GM12864 (cell line): Measurements from ENCODE around the gene COL6A3.

Experiments used
- DNase-seq: peaks from one replicate; pipeline ENCODE4 v3.0.0-alpha.2; 2011; ENCODE audit warnings: low read depth
- H3K4me3 ChIP-seq: 2 replicates; pipeline ENCODE4 v1.5.1; 2011; ENCODE audit warnings: mild to moderate bottlenecking, low read depth, low read length, control low read depth
- CTCF ChIP-seq: IDR thresholded peaks from 2 replicates; pipeline ENCODE4 v1.5.1; 2011; ENCODE audit warnings: low read depth, mild to moderate bottlenecking, moderate library complexity, low read length, control low read depth, inconsistent platforms; ENCODE audit errors: missing control alignments

Gene COL6A3

GRCh38 chr2:237413777-237414661 lies at the start of gene COL6A3:
Gene COL6A3, minus strand, starts transcription at chr2:237414164. Its CDS starts 17,347 bp downstream, at chr2:237396817.
- no peak within 1 kb of the TSS for H3K4me3 ChIP-seq
- no peak for DNase-seq
- no peak for TF ChIP-seq CTCF

GRCh38 chr2:237459741-237460174 lies 45.8 kb upstream of the COL6A3 start:
- DNase-seq: no peak

GRCh38 chr2:237459226-237459625 lies 45.3 kb upstream of the COL6A3 start:
- no peak for DNase-seq
- H3K4me3 ChIP-seq: no peak overlapping the region
- TF ChIP-seq CTCF: no peak

More at GRCh38 chr2:237459741-237460174, 45.8 kb upstream of the COL6A3 start:
- no peak overlapping the region for H3K4me3 ChIP-seq
- no peak for TF ChIP-seq CTCF

GRCh38 chr2:237458519-237458918 lies 44.6 kb upstream of the COL6A3 start:
- no peak for DNase-seq
- H3K4me3 ChIP-seq: no peak overlapping the region
- no peak for TF ChIP-seq CTCF

- H3K4me3 ChIP-seq: no peak overlapping the region
- DNase-seq: no peak
- TF ChIP-seq CTCF: no peak
Measured at GRCh38 chr2:237457388-237457941, 43.5 kb upstream of the COL6A3 start.

- H3K4me3 ChIP-seq: no peak overlapping the region
- TF ChIP-seq CTCF: no peak
- no peak for DNase-seq
Measured at GRCh38 chr2:237456200-237456843, 42.4 kb upstream of the COL6A3 start.
